PC-3 (cell line): ENCODE results near the gene IL1RAPL1.

Experiments
- EZH2 ChIP-seq: fragments of 300-600 bp; sonication (generic); IDR thresholded peaks from one replicate; pipeline ENCODE4 v1.6.1; 2017; ENCODE audit warnings: antibody characterized with exemption, mild to moderate bottlenecking, low read length; ENCODE audit not compliant: unreplicated experiment
- EZH2phosphoT487 ChIP-seq: fragments of 300-600 bp; sonication (generic); IDR thresholded peaks from 2 replicates; pipeline ENCODE4 v1.6.1; 2018; ENCODE audit warnings: mild to moderate bottlenecking, antibody characterized with exemption, low read length, borderline replicate concordance
- TF ChIP-seq, protein P1 (sequence below): fragments of 300-600 bp; sonication (generic); conservative IDR thresholded peaks from 2 replicates; pipeline ENCODE4 v1.5.1; 2017; ENCODE audit warnings: antibody characterized with exemption, low read depth, mild to moderate bottlenecking, low read length

DNA sequence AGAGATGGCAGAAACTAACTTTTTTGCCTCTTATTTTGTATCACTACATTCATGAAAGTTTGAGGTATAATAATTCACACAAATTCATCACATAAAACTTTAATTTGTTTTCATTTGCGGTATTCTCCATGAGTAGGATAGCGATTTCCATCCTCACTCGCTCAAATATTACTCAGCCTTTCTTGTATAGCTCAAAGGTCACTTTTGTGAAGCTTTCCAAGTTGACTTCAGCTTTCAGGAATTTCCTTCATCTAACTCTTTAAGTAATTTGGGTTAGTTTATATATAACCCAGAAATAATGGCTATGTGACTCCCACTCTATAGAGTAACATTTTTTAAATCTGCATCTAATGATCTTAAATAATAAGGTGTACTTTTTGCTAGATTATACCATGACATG, 314.4 kb downstream of the IL1RAPL1 start:
- TF ChIP-seq, protein P1, sequence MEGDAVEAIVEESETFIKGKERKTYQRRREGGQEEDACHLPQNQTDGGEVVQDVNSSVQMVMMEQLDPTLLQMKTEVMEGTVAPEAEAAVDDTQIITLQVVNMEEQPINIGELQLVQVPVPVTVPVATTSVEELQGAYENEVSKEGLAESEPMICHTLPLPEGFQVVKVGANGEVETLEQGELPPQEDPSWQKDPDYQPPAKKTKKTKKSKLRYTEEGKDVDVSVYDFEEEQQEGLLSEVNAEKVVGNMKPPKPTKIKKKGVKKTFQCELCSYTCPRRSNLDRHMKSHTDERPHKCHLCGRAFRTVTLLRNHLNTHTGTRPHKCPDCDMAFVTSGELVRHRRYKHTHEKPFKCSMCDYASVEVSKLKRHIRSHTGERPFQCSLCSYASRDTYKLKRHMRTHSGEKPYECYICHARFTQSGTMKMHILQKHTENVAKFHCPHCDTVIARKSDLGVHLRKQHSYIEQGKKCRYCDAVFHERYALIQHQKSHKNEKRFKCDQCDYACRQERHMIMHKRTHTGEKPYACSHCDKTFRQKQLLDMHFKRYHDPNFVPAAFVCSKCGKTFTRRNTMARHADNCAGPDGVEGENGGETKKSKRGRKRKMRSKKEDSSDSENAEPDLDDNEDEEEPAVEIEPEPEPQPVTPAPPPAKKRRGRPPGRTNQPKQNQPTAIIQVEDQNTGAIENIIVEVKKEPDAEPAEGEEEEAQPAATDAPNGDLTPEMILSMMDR, result no peak
- TF ChIP-seq EZH2 (no peak), EZH2phosphoT487 (no peak)
